NCI-H1092 (cell line): Measurements from ENCODE around the gene OR1J2.

Experiments used
- DNase-seq: peaks from one replicate; lab custom pipeline; 2025; lab: John Stamatoyannopoulos, UW

Gene OR1J2

GRCh38 chr9:122551371-122551770 lies 40.8 kb downstream of the OR1J2 start:
- no peak for DNase-seq

GRCh38 chr9:122552812-122553211 lies 42.2 kb downstream of the OR1J2 start, which contains the start of gene OR1N2:
OR1N2 (plus strand) TSS chr9:122553112; CDS start chr9:122553212, 100 bp downstream.
- DNase-seq, result no peak
